Stimulated activated CD4-positive, alpha-beta T cell treated with anti-CD3 and anti-CD28 coated beads, TNF-alpha, amount 100 ng/mL, for 24 hours (primary cell): ENCODE measurements around the gene NRARP.

ENCODE experiments used
- DNase-seq, 3 experiments: peaks; one replicate each; pipeline ENCODE4 v3.0.0-alpha.2; 2020; ENCODE audit warnings: low read depth in 3 of 3

Gene NRARP

DNA sequence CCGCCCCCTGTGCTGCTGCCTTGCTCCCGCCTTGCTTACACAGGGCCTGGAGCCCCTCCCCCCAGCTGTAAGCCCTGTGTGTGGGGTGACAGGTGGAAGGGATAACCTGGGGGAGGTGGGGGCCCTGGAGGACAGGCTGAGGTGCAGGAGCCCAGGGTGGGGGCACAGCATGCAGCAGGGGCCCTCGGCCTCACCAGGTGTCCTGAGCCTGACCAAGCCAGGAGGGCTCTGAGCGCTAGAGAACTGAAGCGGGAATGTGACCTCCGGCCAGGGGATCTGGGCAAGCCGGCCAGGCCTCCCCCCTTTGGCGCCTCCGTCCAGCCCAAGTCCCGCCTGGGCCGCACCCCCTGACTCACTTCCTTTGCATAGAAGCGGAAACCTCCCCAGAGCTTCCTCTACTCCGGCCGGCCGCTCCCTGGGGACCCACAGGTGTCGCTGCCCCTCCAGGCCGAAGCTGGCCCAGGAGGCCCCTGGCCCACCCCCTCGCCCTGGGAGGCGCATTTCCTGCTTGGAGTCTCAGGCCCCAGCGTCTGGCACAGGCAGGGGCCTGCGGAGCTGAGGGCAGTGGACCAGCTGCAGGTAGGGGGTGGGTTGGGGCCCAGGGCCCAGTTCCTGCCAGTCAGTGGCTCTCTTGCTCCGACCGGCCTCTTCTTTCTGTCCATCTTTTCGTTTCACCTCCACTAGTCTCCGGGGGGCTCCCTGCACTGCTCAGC lies 24.6 kb downstream of the NRARP start, which contains the start of gene TOR4A:
TSS of gene TOR4A (plus strand) at position 398 of the 713 bp plus-strand sequence. CDS start 964 bp downstream, outside the sequence.
- DNase-seq = peak in 1 of 3 experiments; percentile 44

DNA sequence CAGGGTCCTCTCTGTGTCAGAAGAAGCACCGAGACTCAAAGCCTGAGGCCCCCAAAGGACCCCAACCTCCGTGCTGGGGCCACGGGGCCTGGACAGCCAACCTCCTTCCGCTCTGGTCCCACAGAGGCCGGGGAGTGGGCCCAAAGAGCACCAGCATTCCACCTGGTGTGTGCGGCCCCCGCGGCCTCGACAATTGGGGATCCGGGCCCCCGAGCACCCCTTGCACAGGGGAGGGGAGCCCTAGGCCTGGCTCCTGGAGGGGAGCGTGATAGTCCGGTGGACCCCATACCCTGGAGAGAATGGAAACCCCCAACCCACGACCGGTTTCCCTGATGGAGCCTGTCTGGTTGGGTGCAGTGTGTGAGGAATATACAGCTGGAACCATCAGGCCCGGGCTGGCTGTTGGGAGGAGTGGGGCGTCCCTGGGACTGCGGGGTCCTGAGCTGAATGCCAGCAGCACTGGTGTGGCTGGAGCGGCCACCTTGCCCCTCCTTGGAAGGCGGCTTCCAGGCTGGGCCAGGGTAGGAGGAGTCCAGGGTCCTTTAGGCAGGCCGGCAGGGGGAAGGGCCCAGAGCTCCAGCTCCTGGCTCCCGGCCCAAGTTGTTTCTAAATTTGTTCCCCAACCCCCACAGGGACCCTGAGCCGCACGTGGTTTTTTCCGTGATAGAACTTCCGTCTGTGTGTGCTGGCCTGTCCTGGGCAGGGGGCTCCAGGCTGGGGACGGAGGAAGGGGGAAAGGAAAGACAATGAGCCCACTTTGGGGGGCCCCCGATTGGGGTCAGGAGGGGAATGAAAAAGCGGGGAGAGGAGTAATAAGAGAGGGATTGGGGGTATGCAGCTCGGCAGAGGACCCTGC lies 25.4 kb downstream of the NRARP start:
- no peak for DNase-seq

DNA sequence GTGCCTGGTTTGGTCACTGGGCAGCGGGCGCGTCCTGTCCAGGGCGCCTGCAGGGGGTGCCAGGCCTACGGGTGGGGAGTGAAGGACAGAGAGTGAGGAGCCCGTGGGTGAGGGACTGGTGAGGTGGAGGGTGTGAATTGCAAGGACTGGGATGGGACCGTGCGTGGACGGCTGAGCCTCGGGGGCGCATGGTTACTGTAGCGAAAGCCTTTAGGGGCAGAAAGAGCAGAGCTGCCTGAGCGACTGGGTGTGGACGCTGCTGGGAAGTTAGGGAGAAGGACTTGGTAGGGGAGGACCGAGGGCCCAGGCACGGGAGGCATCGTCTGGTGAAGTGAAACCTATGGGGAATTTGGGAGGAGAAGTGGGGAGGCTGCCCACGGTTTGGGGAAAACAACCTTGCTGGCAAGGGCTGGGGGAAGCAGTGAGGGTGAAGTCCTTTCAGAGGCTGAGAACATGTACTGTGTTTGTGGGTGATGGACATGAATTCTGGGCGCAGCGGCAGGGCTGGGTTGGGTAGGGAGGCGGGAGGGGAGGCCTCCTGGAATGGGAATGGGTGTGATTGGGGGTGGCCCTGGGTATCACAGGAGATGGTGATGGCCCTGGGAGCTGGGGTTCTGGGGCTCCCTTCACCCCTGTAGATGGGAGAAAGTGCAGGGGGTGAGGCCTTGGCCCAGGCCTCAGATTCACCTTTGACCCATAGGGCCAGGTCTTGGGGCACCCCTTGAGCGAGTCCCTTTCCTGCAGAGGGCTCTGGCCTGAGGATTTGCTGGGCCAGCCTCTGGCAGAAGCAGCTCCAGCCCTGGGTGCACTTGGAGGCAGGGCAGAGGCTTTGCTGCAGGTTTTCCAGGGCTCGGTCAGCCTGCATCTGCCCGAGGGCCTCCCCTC lies 26.2 kb downstream of the NRARP start:
- no peak for DNase-seq

DNA sequence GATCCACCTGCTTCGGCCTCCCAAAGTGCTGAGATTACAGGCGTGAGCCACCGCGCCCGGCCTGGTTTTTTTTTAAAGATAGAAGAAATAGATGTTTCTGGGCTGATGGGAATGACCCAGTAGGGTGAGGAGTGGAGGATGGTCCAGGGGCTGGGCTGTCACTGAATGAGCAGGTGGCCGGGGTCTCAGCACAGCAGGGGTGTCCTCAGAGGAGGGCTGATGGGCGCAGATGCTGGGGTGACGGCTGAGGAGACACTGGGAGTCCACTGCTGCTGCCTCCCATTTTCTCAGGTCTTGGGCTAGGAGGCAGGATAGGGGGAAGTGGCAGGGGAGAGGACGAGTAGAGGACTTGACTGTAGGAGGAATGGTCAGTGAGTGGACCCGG lies 26.9 kb downstream of the NRARP start:
- DNase-seq = no peak

DNA sequence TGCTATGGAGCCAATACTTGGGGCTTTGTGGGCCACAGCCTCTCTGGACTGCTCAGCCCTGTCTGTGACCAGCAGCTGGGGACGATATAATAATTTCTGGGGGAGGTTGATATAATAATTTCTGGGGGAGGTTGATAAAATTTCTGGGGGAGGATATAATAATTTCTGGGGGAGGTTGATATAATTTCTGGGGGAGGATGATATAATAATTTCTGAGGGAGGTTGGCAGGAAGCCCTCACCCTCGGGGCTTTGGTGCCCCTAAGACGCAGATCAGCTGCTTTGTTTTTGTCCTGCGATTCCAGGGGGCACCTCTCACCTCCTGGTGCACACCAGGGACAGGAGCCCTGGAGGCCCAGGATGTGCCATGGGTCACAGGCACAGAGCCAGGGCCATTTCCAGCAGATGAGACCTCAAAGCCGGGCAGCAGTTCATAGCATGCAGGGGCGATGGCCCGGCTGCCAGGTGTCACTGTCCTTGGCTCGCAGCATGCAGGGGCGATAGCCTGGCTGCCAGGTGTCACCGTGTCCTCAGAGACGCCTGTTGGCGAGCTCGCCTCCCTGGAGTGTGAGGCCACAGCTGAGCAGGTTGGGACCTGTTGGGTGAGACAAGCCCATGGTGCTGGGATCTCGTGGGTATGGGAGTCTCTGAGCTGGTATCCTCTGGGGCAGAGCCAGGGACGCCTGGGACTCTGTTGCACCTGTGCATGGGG lies 28.3 kb downstream of the NRARP start:
- no peak for DNase-seq

DNA sequence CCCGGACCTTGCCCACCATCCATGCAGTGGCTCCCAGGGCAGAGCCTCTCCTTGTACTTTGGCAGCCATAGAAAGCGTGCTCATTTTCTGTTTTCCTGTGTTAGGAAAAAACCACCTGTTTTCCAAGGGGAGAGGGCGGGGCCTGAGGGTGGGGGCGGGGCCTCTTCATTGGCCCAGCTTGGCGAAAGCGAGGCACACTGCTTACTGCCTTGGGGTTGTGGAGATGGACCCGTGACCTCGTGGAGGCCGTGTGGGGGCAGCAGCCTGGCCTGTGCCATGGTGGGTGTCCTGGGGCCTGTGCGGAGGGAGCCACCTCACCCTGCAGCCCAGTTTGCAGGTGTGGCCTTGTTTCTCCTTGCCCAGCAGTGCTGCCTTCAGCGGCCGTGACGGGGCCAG lies 29.0 kb downstream of the NRARP start:
- DNase-seq = no peak

DNA sequence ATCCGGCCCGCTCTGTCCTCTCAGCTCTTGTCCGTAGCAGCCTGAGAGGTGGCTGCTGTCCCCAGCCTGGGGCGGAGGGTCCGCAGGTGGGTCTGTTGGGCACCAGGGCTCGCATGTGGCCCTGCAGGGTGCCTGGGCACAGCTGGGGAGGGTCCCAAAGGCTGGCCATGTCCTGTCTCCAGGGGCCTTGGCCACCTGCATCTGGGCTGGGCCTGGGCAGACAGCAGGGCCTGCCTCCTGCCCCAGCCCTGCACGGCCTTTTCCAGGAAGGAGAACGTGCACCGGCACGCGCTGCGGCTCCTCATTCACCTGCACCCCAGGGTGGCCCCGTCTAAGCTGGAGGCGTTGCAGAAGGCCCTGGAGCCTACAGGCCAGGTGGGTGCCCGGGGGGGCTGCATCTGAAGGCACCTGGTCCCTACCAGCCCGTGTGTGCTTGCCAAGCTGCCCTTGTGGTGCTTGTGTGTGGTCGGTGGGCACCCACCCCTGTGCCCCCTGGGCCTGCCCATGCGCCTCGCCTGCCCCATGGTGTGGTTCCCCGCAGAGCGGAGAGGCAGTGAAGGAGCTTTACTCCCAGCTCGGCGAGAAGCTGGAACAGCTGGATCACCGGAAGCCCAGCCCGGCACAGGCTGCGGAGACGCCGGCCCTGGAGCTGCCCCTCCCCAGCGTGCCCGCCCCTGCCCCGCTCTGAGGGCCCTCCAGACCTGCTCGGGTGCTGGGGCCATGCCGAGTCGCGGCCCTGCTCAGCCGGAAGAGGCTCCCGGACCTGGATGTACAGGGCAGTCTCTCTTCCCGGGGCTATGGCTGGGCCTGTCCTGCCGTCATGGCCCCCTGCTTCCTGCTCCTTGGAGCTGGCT lies 29.6 kb downstream of the NRARP start:
- no peak for DNase-seq

DNA sequence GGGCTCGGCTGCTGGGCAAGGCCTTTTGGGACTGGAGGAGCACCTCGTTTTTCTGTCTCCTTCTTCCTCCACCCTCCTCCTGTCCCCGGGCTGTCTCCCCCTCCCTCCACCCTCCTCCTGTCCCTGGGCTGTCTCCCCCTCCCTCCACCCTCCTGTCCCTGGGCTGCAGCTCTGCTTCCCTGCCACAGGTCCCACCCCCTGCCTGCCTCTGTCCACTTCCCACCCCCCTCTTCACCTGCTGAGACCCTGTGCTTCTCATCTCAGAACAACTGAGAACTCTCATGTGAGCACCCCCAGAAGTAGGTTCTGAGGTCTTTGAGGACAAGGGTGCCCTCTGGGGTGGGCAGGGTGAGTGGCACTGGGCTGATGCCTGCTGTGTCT lies 30.4 kb downstream of the NRARP start:
- no peak for DNase-seq

DNA sequence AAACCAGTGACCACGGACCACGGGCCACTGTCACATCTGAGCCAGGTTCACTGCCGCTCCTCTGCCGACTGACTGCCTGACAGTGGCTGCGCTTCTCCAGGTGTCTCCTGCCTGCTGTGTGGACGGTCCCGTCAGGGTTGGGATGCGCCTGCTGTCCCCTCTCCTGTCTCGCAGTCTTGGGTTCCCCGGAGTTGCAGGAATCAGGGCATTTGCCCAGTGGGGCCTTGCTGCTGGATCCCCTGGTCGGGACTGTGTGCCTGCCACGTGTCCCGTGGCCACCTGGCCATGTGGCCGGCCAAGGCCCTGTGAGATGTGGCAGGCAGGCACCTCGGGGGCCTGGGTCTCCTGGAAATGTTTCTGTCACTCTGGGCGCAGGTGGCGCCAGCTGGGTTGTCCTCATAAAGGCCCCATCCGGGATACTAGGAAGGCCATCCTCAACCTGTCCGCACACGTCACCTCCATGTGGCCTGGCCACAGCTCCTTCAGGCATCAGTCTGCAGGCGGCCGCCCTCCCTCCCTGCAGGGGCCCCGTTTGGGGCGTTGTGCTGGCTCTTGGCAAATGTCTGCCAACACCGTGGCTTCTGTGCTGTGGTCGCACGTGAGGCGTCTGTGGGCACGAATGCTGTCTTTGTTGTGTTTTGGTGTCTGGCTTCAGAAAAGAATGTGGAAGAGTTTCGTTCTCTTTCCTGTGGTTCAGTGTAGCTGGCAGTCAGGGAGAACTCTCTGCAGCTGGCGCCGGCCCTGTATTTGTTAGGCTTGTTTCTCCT lies 31.0 kb downstream of the NRARP start:
- no peak for DNase-seq

DNA sequence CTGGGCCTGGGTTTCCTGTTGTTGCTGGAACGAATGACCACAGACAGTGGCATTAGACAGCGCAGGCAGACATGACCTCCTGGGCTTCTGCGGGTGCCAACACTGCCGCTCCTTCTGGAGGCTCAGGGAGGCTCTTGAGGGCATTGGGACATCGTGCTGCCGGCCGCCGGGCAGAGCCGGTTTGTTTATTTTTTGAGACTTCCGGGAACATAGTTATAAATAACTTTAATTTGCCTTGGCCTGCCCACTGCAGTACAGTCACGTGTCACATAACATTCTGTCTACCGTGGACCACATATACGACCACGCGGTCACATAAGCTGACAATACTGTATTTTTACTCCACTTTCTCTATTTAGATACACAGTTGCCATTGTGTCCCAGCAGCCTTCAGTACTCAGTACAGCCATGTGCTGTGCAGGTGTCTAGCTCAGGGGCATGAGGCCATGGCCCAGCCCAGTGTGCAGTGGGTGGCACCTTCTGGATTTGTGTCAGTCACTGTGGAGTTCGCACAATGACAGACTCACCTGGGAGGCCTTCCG lies 32.8 kb downstream of the NRARP start:
- DNase-seq = no peak

DNA sequence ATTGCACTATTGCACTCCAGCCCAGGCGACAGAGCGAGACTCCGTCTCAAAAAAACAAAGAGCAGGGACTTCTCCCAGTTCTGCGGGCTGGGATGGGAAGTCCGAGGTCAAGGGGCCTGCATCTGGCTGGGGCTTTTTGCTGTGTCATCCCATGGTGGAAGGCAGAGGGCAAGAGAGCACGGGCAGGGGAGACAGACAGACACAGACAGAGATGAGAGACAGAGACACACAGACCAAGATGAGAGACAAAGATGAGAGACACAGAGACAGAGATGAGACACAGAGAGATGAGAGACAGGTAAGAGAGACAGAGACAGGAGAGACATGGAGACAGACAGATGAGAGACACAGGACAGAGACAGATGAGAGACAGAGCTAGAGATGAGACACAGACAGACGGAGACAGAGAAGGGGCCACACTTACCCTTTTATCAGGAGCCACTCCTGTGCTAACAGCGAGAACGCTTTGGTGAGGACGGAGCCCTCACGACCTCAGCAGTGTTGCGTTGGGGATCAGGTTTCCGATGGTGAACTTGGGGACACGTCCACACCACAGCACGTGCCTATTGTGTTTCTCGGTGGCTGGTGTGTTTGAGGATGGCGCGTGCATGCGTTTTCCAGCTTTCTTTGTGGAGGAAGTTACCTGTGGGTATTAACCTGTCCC lies 33.4 kb downstream of the NRARP start:
- no peak for DNase-seq

DNA sequence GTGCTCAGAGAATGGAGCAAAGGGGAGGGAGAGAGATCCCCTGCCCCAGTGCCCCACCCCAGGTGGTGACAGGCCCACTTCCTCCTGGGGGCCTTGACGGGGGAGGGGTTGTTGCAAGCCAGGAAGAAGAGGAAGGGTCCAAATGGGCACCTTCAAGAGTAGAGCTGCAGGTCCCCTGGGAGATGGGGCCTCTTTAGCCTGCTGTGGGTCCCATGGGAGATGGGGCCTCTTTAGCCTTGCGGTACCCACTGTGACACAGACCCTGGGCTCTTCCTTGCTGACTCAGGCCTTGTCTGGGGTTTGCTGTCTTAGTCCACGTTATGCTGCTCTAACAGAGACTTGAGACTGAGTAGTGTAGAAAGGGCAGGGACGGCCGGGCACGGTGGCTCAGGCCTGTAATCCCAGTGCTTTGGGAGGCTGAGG lies 34.1 kb downstream of the NRARP start:
- DNase-seq = no peak

DNA sequence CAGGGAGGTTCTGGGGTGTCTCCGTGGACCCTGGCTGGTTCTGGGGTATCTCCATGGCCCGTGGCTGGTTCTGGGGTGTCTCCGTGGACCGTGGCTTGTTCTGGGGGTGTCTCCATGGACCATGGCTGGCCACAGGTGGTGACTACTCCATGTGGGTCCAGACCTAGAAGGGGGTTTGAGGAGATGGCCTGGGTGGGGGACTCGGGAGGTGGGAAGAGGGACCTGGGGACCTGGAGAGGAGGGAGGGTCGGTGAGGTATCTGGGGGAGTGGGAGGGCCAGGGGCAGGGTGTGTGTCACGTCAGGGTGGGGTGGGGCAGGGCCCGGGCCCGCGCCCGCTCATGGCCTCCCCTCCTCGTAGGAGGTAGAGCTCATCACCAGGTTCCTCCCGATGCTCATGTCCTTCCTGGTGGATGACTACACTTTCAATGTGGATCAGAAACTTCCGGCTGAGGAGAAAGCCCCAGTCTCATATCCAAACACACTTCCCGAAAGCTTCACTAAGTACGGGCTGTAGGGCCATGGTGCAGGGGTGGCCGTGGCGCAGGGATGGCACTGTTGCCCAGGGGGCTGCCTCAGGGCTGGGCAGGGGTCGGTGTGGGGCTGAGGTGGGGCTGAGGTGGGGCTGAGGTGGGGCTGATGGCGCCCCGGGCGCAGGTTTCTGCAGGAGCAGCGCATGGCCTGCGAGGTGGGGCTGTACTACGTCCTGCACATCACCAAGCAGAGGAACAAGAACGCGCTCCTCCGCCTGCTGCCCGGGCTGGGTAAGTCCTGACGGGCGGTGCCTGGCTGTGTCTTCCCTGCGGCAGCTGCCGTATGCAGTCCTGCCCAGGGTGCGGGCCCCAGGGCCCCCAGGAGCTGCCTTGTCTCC lies 35.3 kb downstream of the NRARP start:
- DNase-seq = no peak

DNA sequence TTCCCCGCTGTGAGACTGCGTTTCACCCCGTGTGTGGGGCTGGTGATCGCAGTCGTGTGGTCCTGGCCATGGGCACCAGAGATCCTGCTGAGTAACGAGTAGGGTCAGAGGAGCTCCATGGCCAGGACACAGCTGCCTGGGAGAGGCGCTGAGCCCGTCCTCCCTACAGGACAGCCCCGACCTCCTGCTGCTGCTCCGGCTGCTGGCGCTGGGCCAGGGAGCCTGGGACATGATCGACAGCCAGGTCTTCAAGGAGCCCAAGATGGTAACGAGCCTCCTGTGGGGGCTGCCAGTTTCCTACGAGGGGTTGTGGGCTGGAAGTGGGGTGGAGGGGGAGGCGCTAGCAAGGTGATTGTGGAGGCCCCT lies 35.9 kb downstream of the NRARP start:
- no peak for DNase-seq

DNA sequence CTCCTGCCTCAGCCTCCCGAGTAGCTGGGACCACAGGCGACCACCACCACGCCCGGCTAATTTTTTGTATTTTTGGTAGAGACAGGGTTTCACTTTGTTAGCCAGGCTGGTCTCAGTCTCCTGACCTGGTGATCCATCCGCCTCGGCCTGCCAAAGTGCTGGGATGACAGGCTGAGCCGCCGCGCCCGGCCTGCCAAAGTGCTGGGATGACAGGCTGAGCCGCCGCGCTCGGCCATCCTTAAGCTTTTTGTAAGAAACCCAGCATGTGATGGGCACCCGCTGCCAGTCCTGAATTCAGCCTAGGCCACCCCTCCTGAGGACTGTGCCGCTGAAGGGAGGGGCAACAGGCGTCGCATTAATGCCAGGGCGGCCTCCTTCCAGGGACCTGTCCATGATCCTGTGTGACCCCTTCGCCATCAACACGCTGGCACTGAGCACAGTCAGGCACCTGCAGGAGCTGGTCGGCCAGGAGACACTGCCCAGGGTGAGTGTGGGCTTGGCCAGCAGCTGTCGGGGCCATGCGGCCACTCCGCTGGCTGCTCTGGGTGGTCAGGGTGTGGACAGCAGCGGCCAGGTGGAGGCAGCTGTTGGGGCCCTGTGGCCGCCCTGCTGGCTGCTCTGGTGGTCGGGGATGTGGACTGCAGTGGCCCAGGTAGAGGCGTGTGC lies 36.4 kb downstream of the NRARP start:
- no peak for DNase-seq

DNA sequence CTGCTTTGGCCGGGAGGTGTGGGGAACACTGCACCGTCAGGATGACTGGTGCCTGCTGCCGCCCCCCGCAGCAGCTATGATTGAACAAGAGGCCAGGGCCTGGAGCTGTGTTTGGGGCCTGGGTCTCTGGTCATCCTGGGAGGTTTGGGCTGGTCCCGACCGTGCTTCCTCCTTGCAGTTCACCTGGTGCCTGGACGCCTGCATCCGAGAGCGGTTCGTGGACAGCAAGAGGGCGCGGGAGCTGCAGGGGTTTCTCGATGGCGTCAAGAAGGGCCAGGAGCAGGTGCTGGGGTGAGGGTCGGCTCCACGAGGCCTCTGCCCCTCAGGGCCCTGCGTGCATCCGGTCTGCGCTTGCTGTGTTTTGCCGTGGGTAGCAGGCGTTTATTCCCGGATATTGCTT lies 38.0 kb downstream of the NRARP start:
- DNase-seq = no peak

DNA sequence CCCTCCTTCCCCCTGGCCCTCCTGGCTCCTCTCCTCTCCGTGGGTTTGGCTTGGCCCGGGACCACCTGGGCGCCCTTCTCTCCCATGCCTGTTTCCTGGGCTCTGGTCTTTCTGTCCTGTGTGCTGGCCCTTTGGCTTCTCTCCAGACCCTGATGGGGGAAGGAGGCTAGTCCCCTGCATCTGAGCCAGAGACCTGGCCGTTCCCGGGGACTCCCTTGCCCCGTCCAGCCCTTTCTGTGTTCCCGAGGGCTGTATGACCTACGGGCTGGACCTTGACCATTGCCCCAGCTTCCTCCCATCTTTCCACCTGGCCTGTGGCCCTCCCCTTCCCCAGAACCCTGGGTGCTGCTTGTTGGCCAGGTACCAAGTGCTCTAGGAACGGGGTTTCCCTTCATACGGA lies 38.6 kb downstream of the NRARP start:
- DNase-seq = no peak

DNA sequence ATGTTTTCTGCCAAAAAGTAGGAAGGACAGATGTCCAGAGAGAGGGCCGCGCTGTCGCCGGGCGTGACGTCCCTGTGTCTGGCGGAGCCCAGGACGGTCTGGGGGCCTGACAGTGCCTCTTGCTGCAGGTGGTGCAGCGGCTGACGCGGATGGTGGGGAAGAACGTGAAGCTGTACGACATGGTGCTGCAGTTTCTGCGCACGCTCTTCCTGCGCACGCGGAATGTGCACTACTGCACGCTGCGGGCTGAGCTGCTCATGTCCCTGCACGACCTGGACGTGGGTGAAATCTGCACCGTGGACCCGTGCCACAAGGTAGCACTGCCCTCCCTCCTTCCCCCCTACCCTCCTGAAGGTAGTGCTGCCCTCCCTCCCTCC lies 39.2 kb downstream of the NRARP start:
- DNase-seq = no peak
